GM12873 (cell line): Measurements from ENCODE around the gene HOXC5.

Experiments used
- CTCF ChIP-seq: IDR thresholded peaks from 2 replicates; pipeline ENCODE4 v1.5.1; 2012; ENCODE audit warnings: low read depth, mild to moderate bottlenecking, moderate library complexity, low read length, control low read depth; ENCODE audit not compliant: insufficient read depth; ENCODE audit errors: missing control alignments

Gene HOXC5

GRCh38 chr12:53986686-53987483 lies 46.0 kb upstream of the HOXC5 start:
- TF ChIP-seq CTCF: no peak

DNA sequence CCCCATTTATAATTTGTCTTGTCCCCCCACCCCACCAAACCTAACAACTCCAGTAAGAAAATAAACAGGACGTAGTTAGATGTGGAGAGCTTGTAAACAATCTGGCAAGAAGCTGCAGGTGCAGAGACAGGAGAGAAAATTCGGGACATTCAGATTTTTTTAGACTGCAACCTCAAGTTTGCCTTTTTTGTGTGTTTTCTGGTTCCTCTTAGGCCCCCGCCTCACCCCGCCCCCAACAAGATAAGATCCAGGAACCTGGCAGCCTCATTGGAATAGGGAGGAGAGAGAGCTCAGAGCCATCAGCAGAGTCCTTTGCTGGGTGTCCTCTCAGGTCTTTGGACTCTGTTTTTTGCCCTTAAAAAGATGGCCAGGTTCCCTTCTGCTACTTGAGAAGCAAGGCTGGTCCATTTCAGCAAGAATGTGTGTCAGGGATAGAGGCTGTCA lies 45.0 kb upstream of the HOXC5 start:
- no peak for TF ChIP-seq CTCF

GRCh38 chr12:53988541-53989226 lies 44.2 kb upstream of the HOXC5 start:
- TF ChIP-seq CTCF: no peak

DNA sequence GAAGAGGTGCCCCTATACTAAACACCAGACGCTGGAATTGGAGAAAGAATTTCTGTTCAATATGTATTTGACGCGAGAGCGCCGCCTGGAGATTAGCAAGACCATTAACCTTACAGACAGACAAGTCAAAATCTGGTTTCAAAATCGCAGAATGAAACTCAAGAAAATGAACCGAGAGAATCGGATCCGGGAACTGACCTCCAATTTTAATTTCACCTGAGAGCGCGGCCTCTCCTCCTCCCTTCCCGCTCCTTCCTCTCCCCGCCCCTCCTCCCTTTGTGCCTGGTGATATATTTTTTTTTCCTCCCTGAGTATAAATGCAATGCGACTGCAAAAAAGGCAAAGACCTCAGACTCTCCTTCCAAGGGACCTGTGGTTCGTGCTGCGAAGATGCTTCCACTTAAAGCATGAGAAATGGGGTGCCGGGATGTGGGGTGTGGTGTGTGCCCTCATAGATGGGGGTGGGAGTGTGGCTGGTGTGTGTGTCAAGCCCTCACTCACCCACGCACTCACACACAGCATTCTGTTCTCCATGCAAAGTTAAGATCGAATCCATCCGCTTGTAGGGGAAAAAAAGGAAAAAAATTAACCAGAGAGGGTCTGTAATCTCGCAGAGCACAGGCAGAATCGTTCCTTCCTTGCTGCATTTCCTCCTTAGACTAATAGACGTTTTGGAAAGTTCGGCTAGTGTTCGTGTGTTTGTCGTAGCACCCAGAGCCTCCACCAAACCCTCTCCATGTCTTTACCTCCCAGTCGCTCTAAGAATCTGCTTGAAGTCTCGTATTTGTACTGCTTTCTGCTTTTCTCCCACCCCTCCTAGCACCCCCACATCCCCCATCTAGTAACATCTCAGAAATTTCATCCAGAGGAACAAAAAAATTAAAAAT lies 43.4 kb upstream of the HOXC5 start:
- TF ChIP-seq CTCF: peak; percentile 70

DNA sequence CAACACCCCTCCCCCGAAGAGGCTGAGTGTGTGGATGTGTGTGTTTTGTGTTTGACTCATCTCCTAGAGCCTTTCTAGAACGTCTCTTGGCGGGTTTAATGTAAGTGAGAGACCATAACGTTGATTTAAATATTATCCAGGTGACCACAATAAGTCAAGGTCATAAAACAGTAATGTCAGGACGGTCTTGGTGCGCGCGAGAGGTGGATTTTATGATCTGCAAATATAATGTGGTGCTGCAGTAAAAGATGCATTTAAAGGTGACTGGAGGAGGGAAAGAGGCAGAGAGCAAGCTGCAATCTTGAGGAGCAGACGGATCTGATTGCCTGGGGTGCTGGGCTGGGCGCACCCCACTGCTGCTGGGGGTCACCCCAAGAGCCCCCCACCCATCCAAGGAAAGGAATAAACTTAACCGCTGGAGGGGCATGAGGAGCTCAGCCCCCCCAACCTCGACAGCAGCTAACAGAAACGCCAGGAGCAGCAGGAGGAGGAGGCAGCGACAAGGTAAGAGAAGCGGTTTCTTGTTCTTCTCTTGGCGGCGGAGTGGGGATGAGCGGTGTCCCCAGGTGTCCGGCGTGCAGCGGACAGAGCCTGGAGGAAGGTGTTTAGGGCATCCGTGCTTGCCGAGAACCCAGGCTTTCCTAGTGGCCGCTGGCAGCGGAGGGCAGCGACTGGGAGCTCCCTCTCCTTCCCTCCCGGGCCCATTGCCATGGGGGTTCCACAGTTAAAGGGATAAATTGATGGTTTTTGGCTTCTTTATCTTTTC lies 42.4 kb upstream of the HOXC5 start:
- TF ChIP-seq CTCF: no peak

- TF ChIP-seq CTCF: no peak
These were observed 41.8 kb upstream of the HOXC5 start for GRCh38 chr12:53991077-53991460.
